ENCODE data around the gene CFAP46. TPM values are rescaled to one million over a fixed set of nuclear protein-coding genes. Genes with fewer than 3 reads are reported as not detected.

Gene CFAP46
- polyA plus RNA-seq, 1 donor from 2014 or later = not detected

DNA sequence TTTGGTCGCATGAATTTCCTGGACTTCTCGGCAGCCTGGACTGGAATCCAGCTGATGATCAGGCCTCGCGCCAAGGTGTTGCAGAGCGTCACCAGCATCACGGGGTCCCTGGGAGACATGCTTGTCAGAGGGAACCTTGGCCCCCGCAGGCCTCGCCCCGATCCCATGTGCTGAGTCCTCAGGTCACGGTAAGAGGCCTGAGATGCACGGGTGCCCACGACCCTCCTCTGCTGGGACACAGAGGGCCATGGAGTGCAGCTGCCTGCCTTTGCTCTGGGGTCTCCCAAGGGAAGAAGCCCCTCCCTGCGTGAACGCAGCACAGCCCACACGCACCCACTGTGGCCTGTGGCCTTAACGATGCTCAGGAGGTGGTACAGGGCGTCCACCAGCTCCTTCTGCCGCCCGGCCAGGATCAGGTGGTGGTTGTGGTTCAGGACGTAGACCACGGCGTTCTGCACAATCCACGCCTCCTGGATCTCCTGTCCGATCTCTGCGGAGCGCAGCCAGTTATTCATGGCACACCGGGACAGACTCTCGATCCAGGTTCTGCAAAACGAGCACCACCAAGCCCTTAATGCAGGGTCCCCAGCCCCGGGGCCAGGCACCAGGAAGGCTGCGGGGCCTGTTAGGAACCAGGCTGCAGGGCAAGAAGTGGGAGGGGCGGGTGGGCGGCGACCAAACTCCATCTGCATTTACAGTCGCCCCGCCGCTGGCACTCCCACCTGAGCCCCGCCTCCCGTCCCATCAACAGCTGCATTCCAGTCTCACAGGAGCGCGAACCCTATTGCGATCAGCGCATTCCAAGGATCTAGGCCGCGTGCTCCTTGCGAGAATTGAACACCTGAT lies 29.4 kb downstream of the CFAP46 start:
- Mint-ChIP-seq H3K4me3 (peak overlapping the region in 1 of 4 donors; percentile 41), H3K27ac (no peak overlapping the region)

GRCh38 chr10:132912225-132912712 lies 30.1 kb downstream of the CFAP46 start:
- H3K27me3 Mint-ChIP-seq = peaks cover 18% of the 10 kb centered on the region
- H3K36me3 Mint-ChIP-seq = no peaks in the 10 kb centered on the region
- H3K9me3 Mint-ChIP-seq = no peaks in the 10 kb centered on the region
- peak overlapping the region in 1 of 4 donors; percentile 41 for H3K4me3 Mint-ChIP-seq
- H3K27ac Mint-ChIP-seq = no peak overlapping the region
- H3K4me1 Mint-ChIP-seq = peaks cover 0 to 9% (median 4%) of the 10 kb centered on the region in 3 donors

More for the DNA sequence above, 29.4 kb downstream of the CFAP46 start:
- Mint-ChIP-seq H3K36me3 (no peaks in the 10 kb centered on the region), H3K4me1 (peaks cover 0 to 9% (median 4%) of the 10 kb centered on the region in 3 donors), H3K27me3 (peaks cover 20% of the 10 kb centered on the region), H3K9me3 (no peaks in the 10 kb centered on the region)

GRCh38 chr10:132911786-132912097 lies 30.6 kb downstream of the CFAP46 start:
- no peak overlapping the region for H3K27ac Mint-ChIP-seq
- H3K9me3 Mint-ChIP-seq = no peaks in the 10 kb centered on the region
- peaks cover 15% of the 10 kb centered on the region for H3K27me3 Mint-ChIP-seq
- peaks cover 0 to 9% (median 4%) of the 10 kb centered on the region in 3 donors for H3K4me1 Mint-ChIP-seq
- H3K4me3 Mint-ChIP-seq = no peak overlapping the region
- no peaks in the 10 kb centered on the region for H3K36me3 Mint-ChIP-seq

DNA sequence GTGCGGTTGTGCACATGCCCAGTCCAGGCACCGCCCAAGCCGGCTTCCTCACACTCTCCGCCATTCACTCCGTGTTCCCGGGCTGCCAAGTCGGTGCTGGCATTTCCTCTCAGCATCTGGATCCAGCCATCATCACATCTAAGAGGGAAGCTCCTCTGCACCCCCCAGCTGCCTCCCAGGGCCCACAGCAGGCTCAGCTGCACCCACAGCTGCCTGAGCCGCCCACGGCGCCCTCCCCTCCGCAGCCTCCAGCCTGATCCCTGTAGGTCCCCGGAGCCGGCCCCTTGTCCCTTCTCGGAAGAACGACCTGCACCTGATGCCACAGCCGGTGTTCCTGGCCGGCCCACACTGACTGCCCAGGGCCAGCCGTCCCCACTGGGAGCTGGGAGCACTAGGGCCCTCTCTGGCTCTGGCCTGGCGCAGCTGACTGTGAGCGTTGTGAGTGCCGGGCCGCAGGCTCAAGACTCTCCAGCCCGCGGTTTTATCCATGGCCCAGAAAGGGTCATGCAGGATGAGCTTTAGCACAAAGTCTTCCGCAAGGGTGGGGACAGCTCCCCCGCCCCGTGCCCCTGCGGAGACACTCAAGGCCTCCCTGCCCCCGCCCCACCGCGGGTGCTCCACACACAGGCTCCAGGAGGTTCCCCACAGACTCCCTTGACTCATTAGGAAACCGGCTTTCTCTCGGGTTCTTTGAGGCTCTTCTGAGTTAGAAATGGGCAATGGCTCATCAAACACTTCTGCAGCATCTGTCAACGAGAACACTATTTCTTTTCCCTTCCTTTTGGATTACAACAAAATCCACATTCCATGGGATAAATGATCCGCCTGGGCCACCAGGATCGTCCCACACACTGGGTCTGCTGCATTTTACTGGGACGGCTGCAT lies 31.2 kb downstream of the CFAP46 start:
- H3K27ac Mint-ChIP-seq = no peak overlapping the region
- H3K9me3 Mint-ChIP-seq = no peaks in the 10 kb centered on the region
- H3K4me3 Mint-ChIP-seq = peak overlapping the region in 1 of 4 donors; percentile 79
- H3K27me3 Mint-ChIP-seq = peaks cover 10% of the 10 kb centered on the region
- H3K36me3 Mint-ChIP-seq = no peaks in the 10 kb centered on the region
- peaks cover 0 to 4% (median 4%) of the 10 kb centered on the region in 3 donors for H3K4me1 Mint-ChIP-seq

DNA sequence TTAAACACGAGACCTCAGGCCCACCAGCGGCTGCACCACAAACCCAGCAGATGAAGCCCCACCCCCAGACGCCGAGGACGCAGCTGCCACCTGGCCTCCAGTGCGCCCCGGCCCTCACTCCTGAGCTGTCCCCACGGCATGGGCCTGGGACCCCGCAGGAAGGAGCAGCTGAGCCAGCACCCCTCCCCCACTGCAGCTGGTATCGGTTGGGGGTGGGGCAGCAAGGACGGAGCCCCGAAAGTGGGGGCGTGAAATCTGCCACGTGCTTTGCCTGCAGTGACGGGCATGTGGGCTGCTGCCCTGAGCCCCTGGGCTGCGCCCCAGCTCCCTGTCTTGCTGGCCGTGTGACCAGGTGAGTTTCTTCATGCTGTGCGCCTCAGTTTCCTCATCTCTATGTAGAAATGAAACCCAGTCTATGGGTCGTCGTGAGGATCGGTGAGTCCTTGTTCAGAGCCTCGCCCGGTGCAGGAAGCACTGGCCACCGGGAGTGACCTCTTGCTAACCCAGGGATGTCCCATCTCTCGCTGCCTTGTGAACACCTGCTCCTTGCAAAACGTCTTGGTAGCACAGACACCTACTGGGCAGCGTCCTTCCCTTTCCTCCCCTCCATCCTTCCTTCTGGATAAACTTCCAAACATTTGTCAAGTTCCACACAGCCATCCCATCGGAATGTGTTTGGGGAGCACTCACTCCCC lies 32.0 kb downstream of the CFAP46 start:
- H3K4me1 Mint-ChIP-seq = peaks cover 0 to 2% (median 2%) of the 10 kb centered on the region in 3 donors
- H3K27ac Mint-ChIP-seq = no peak overlapping the region
- H3K4me3 Mint-ChIP-seq = peak overlapping the region in 1 of 4 donors; percentile 79
- H3K27me3 Mint-ChIP-seq = peaks cover 10% of the 10 kb centered on the region
- no peaks in the 10 kb centered on the region for H3K36me3 Mint-ChIP-seq
- no peaks in the 10 kb centered on the region for H3K9me3 Mint-ChIP-seq

DNA sequence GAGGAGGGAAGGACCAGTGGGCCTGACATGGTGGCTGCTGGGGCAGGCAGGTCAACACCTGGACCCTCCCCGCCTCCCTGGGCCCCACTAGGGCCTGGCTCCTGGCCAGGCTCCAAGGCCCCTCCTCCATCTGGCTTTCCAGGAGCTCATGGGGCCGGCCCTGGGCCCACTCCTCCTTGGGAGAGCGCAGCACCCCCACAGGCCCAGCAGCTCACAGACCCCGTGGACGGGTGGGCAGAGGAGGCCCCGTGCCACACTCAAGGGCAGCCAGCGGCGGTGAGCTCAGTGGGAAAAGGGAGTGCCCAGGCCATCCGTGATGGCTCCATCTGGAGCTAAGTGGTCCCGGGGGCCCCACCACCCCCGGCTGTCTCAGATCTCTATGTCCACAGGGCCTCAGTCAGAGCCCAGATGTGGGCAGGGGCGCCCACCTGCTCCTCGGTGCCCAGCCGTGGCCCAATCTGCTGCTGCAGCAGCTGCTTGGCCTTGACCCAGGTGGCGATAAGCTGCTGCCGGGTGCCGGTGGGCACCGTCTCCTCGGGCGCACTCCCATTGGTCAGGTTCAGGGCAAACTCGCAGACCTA lies 32.8 kb downstream of the CFAP46 start:
- H3K9me3 Mint-ChIP-seq = peaks cover 0 to 2% (median 0%) of the 10 kb centered on the region in 3 donors
- H3K4me3 Mint-ChIP-seq = no peak overlapping the region
- peaks cover 7% of the 10 kb centered on the region for H3K27me3 Mint-ChIP-seq
- H3K4me1 Mint-ChIP-seq = peaks cover 0 to 2% (median 0%) of the 10 kb centered on the region in 3 donors
- H3K27ac Mint-ChIP-seq = no peak overlapping the region
- no peaks in the 10 kb centered on the region for H3K36me3 Mint-ChIP-seq

- Mint-ChIP-seq H3K9me3 (peaks cover 0 to 2% (median 0%) of the 10 kb centered on the region in 3 donors), H3K4me3 (no peak overlapping the region), H3K4me1 (peaks cover 0 to 2% (median 0%) of the 10 kb centered on the region in 3 donors), H3K27ac (no peak overlapping the region), H3K36me3 (no peaks in the 10 kb centered on the region), H3K27me3 (peaks cover 10% of the 10 kb centered on the region)
Measured at GRCh38 chr10:132908621-132909295, 33.6 kb downstream of the CFAP46 start.

DNA sequence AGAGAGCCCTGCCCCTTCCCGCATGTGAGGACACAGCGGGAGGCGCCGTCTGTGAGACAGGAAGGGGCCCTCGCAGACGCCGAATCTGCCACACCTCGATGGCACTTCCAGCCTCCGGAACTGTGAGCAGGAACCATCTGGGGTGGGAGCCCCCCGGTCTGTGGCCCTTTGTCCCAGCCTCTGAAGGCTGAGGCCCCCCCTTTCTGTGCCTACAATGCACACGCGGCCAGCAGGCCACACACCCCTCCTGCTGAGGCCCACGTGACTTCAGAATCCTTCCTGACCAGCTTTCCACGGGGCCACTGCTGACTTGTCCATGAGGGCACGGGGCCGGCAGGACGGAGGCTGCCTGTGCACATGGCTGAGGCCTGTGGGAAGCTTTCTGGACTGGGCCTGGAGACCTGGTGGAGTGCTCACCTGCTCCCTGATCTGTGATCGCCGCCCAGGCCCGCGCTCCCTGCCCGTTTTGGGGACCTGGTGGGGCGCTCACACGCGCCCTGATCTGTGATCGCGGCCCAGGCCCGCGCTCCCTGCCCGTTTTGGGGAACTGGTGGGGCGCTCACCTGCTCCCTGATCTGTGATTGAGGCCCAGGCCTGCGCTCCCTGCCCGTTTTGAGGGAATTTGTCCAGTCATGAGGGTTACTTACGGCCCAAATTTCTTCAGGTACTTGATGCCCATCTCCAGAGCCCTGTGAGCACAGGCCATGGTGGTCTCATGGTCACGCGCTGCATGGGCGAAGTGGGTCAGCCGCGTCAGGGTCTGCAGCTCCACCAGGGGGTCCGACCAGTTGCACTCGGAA lies 34.3 kb downstream of the CFAP46 start:
- Mint-ChIP-seq H3K4me3 (no peak overlapping the region), H3K27me3 (peaks cover 10% of the 10 kb centered on the region), H3K27ac (no peak overlapping the region), H3K36me3 (no peaks in the 10 kb centered on the region), H3K9me3 (peaks cover 0 to 2% (median 0%) of the 10 kb centered on the region in 3 donors), H3K4me1 (peaks cover 0 to 2% (median 0%) of the 10 kb centered on the region in 3 donors)

GRCh38 chr10:132906836-132907235 lies 35.5 kb downstream of the CFAP46 start:
- Mint-ChIP-seq H3K9me3 (peaks cover 0 to 2% (median 0%) of the 10 kb centered on the region in 3 donors), H3K4me1 (peaks cover 0 to 2% (median 0%) of the 10 kb centered on the region in 3 donors), H3K27me3 (peaks cover 10% of the 10 kb centered on the region), H3K4me3 (no peak overlapping the region), H3K27ac (no peak overlapping the region), H3K36me3 (no peaks in the 10 kb centered on the region)

DNA sequence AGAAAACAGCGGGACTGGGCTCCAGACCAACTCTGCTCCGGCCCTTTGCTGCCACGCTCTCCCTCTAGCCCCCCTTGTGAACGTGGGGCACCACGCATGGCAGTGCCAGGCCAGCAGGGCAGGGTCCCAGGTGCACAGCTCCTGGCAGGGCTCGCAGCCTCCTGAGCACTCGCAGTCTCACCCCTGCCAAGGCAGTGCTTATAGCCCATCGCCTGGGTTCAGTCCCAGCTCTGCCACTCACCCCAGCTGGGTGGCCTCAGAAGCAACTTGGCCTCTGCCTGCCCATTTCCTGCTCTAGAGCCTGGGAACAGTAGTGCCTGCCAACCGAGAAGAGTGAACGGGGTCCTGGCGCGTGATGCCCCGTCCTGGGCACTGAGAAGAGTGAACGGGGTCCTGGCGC lies 36.3 kb downstream of the CFAP46 start:
- peaks cover 0 to 2% (median 0%) of the 10 kb centered on the region in 3 donors for H3K4me1 Mint-ChIP-seq

GRCh38 chr10:132905661-132906060 lies 36.7 kb downstream of the CFAP46 start:
- H3K36me3 Mint-ChIP-seq = no peaks in the 10 kb centered on the region
- H3K27ac Mint-ChIP-seq = no peak overlapping the region
- H3K4me3 Mint-ChIP-seq = no peak overlapping the region
- H3K27me3 Mint-ChIP-seq = peaks cover 13% of the 10 kb centered on the region
- H3K9me3 Mint-ChIP-seq = peaks cover 2 to 8% (median 7%) of the 10 kb centered on the region in 3 donors
- H3K4me1 Mint-ChIP-seq = peaks cover 0 to 2% (median 0%) of the 10 kb centered on the region in 3 donors

More for the DNA sequence above, 36.3 kb downstream of the CFAP46 start:
- H3K27me3 Mint-ChIP-seq = peaks cover 14% of the 10 kb centered on the region
- no peaks in the 10 kb centered on the region for H3K36me3 Mint-ChIP-seq
- H3K27ac Mint-ChIP-seq = no peak overlapping the region
- H3K9me3 Mint-ChIP-seq = peaks cover 2 to 5% (median 4%) of the 10 kb centered on the region in 3 donors
- no peak overlapping the region for H3K4me3 Mint-ChIP-seq

- no peak overlapping the region for H3K4me3 Mint-ChIP-seq
- peaks cover 0 to 2% (median 0%) of the 10 kb centered on the region in 3 donors for H3K4me1 Mint-ChIP-seq
- peak overlapping the region in 1 of 3 donors; percentile 27 for H3K27ac Mint-ChIP-seq
- H3K27me3 Mint-ChIP-seq = peaks cover 12% of the 10 kb centered on the region
- peaks cover 2 to 10% (median 7%) of the 10 kb centered on the region in 3 donors for H3K9me3 Mint-ChIP-seq
- H3K36me3 Mint-ChIP-seq = no peaks in the 10 kb centered on the region
Measured at GRCh38 chr10:132904814-132905649, 37.3 kb downstream of the CFAP46 start.
